ENCODE results near the gene COL21A1.
"Not testable (repeated sequence)": the region's sequence is repeated elsewhere in the genome, so short reads cannot be mapped to it uniquely, and the experiment has no call there.

Gene COL21A1

GRCh38 chr6:56268266-56268665, 20.9 kb upstream of the COL21A1 start:
- Histone ChIP-seq H3K9me3 (ENCODE audit: low read length) (no peaks in the 10 kb centered on the region), H3K9ac (ENCODE audit: low read length) (no peak overlapping the region), H3K27me3 (ENCODE audit: control insufficient read depth in 1 of 2, insufficient read depth in 2 of 2, low read length in 2 of 2) (no peaks in the 10 kb centered on the region), H3K36me3 (ENCODE audit: insufficient read depth, low read length) (no peaks in the 10 kb centered on the region), H3K4me3 (ENCODE audit: low read depth in 1 of 2, low read length in 2 of 2) (no peak overlapping the region), H3K4me1 (ENCODE audit: insufficient read depth, low read length) (peaks cover 19% of the 10 kb centered on the region), H3K27ac (ENCODE audit: low read depth, low read length) (no peak overlapping the region)

GRCh38 chr6:56266011-56266410, 18.6 kb upstream of the COL21A1 start:
- no peak overlapping the region for H3K9ac ChIP-seq (ENCODE audit: low read length)
- H3K27ac ChIP-seq (ENCODE audit: low read depth, low read length), result no peak overlapping the region
- H3K4me3 ChIP-seq (ENCODE audit: low read depth in 1 of 2, low read length in 2 of 2), result no peak overlapping the region
- H3K36me3 ChIP-seq (ENCODE audit: insufficient read depth, low read length), result no peaks in the 10 kb centered on the region
- peaks cover 19% of the 10 kb centered on the region for H3K4me1 ChIP-seq (ENCODE audit: insufficient read depth, low read length)
- H3K9me3 ChIP-seq (ENCODE audit: low read length), result no peaks in the 10 kb centered on the region
- H3K27me3 ChIP-seq (ENCODE audit: control insufficient read depth in 1 of 2, insufficient read depth in 2 of 2, low read length in 2 of 2), result no peaks in the 10 kb centered on the region

- Histone ChIP-seq H3K27me3 (ENCODE audit: control insufficient read depth in 1 of 2, insufficient read depth in 2 of 2, low read length in 2 of 2) (no peaks in the 10 kb centered on the region), H3K9me3 (ENCODE audit: low read length) (no peaks in the 10 kb centered on the region), H3K4me3 (ENCODE audit: low read depth in 1 of 2, low read length in 2 of 2) (no peak overlapping the region), H3K9ac (ENCODE audit: low read length) (no peak overlapping the region), H3K27ac (ENCODE audit: low read depth, low read length) (no peak overlapping the region), H3K4me1 (ENCODE audit: insufficient read depth, low read length) (peaks cover 19% of the 10 kb centered on the region), H3K36me3 (ENCODE audit: insufficient read depth, low read length) (no peaks in the 10 kb centered on the region)
Measured at GRCh38 chr6:56263596-56264315, 16.4 kb upstream of the COL21A1 start.

- not testable (repeated sequence) for H3K27me3 ChIP-seq (ENCODE audit: control insufficient read depth in 1 of 2, insufficient read depth in 2 of 2, low read length in 2 of 2); H3K36me3 ChIP-seq (ENCODE audit: insufficient read depth, low read length); H3K27ac ChIP-seq (ENCODE audit: low read depth, low read length); H3K9me3 ChIP-seq (ENCODE audit: low read length); H3K4me1 ChIP-seq (ENCODE audit: insufficient read depth, low read length); H3K4me3 ChIP-seq (ENCODE audit: low read depth in 1 of 2, low read length in 2 of 2); H3K9ac ChIP-seq (ENCODE audit: low read length)
Measured at GRCh38 chr6:56260593-56260992, 13.2 kb upstream of the COL21A1 start.

GRCh38 chr6:56259234-56260077, 12.1 kb upstream of the COL21A1 start:
- H3K4me1 ChIP-seq (ENCODE audit: insufficient read depth, low read length), result no peaks in the 10 kb centered on the region
- no peaks in the 10 kb centered on the region for H3K36me3 ChIP-seq (ENCODE audit: insufficient read depth, low read length)
- H3K27me3 ChIP-seq (ENCODE audit: control insufficient read depth in 1 of 2, insufficient read depth in 2 of 2, low read length in 2 of 2), result no peaks in the 10 kb centered on the region
- H3K9ac ChIP-seq (ENCODE audit: low read length), result no peak overlapping the region
- H3K9me3 ChIP-seq (ENCODE audit: low read length), result no peaks in the 10 kb centered on the region
- H3K27ac ChIP-seq (ENCODE audit: low read depth, low read length), result no peak overlapping the region
- H3K4me3 ChIP-seq (ENCODE audit: low read depth in 1 of 2, low read length in 2 of 2), result no peak overlapping the region

- no peak overlapping the region for H3K4me3 ChIP-seq (ENCODE audit: low read depth in 1 of 2, low read length in 2 of 2)
Measured at GRCh38 chr6:56255349-56255748, 8.0 kb upstream of the COL21A1 start.

GRCh38 chr6:56250266-56250665, 2.9 kb upstream of the COL21A1 start:
- Histone ChIP-seq H3K4me3 (ENCODE audit: low read depth in 1 of 2, low read length in 2 of 2) (no peak overlapping the region), H3K9ac (ENCODE audit: low read length) (no peak overlapping the region), H3K27me3 (ENCODE audit: control insufficient read depth in 1 of 2, insufficient read depth in 2 of 2, low read length in 2 of 2) (no peaks in the 10 kb centered on the region), H3K9me3 (ENCODE audit: low read length) (no peaks in the 10 kb centered on the region), H3K36me3 (ENCODE audit: insufficient read depth, low read length) (no peaks in the 10 kb centered on the region), H3K27ac (ENCODE audit: low read depth, low read length) (no peak overlapping the region), H3K4me1 (ENCODE audit: insufficient read depth, low read length) (peaks cover 25% of the 10 kb centered on the region)

More at GRCh38 chr6:56255349-56255748, 8.0 kb upstream of the COL21A1 start:
- Histone ChIP-seq H3K9me3 (ENCODE audit: low read length) (no peaks in the 10 kb centered on the region), H3K4me1 (ENCODE audit: insufficient read depth, low read length) (peaks cover 2% of the 10 kb centered on the region), H3K27ac (ENCODE audit: low read depth, low read length) (no peak overlapping the region), H3K27me3 (ENCODE audit: control insufficient read depth in 1 of 2, insufficient read depth in 2 of 2, low read length in 2 of 2) (no peaks in the 10 kb centered on the region), H3K9ac (ENCODE audit: low read length) (no peak overlapping the region), H3K36me3 (ENCODE audit: insufficient read depth, low read length) (no peaks in the 10 kb centered on the region)

- H3K4me1 ChIP-seq (ENCODE audit: insufficient read depth, low read length), result peaks cover 34% of the 10 kb centered on the region
- no peaks in the 10 kb centered on the region for H3K36me3 ChIP-seq (ENCODE audit: insufficient read depth, low read length)
- no peaks in the 10 kb centered on the region for H3K9me3 ChIP-seq (ENCODE audit: low read length)
- peak overlapping the region; percentile 47 to 78 for H3K4me3 ChIP-seq (ENCODE audit: low read depth in 1 of 2, low read length in 2 of 2)
- no peaks in the 10 kb centered on the region for H3K27me3 ChIP-seq (ENCODE audit: control insufficient read depth in 1 of 2, insufficient read depth in 2 of 2, low read length in 2 of 2)
- peak overlapping the region; percentile 52 for H3K9ac ChIP-seq (ENCODE audit: low read length)
- peak overlapping the region; percentile 20 for H3K27ac ChIP-seq (ENCODE audit: low read depth, low read length)
Measured at GRCh38 chr6:56247654-56248122, 308 bp upstream of the COL21A1 start.

GRCh38 chr6:56246541-56246880, 869 bp downstream of the COL21A1 start:
- H3K27ac ChIP-seq (ENCODE audit: low read depth, low read length), result peak overlapping the region; percentile 12
- H3K4me3 ChIP-seq (ENCODE audit: low read depth in 1 of 2, low read length in 2 of 2), result peak overlapping the region in 1 of 2 donors; percentile 78
- H3K4me1 ChIP-seq (ENCODE audit: insufficient read depth, low read length), result peaks cover 37% of the 10 kb centered on the region
- H3K27me3 ChIP-seq (ENCODE audit: control insufficient read depth in 1 of 2, insufficient read depth in 2 of 2, low read length in 2 of 2), result no peaks in the 10 kb centered on the region
- H3K36me3 ChIP-seq (ENCODE audit: insufficient read depth, low read length), result no peaks in the 10 kb centered on the region
- H3K9me3 ChIP-seq (ENCODE audit: low read length), result no peaks in the 10 kb centered on the region
- peak overlapping the region; percentile 52 for H3K9ac ChIP-seq (ENCODE audit: low read length)

- Histone ChIP-seq H3K9me3 (ENCODE audit: low read length) (no peaks in the 10 kb centered on the region), H3K4me3 (ENCODE audit: low read depth in 1 of 2, low read length in 2 of 2) (peak overlapping the region in 1 of 2 donors; percentile 78), H3K9ac (ENCODE audit: low read length) (no peak overlapping the region), H3K27me3 (ENCODE audit: control insufficient read depth in 1 of 2, insufficient read depth in 2 of 2, low read length in 2 of 2) (no peaks in the 10 kb centered on the region), H3K27ac (ENCODE audit: low read depth, low read length) (no peak overlapping the region), H3K4me1 (ENCODE audit: insufficient read depth, low read length) (peaks cover 43% of the 10 kb centered on the region), H3K36me3 (ENCODE audit: insufficient read depth, low read length) (no peaks in the 10 kb centered on the region)
Measured at GRCh38 chr6:56245903-56246351, 1.5 kb downstream of the COL21A1 start.

GRCh38 chr6:56244528-56245253, 2.7 kb downstream of the COL21A1 start:
- no peaks in the 10 kb centered on the region for H3K27me3 ChIP-seq (ENCODE audit: control insufficient read depth in 1 of 2, insufficient read depth in 2 of 2, low read length in 2 of 2)
- no peak overlapping the region for H3K9ac ChIP-seq (ENCODE audit: low read length)
- H3K4me3 ChIP-seq (ENCODE audit: low read depth in 1 of 2, low read length in 2 of 2), result no peak overlapping the region
- peak overlapping the region; percentile 20 for H3K27ac ChIP-seq (ENCODE audit: low read depth, low read length)
- no peaks in the 10 kb centered on the region for H3K36me3 ChIP-seq (ENCODE audit: insufficient read depth, low read length)
- no peaks in the 10 kb centered on the region for H3K9me3 ChIP-seq (ENCODE audit: low read length)
- peaks cover 46% of the 10 kb centered on the region for H3K4me1 ChIP-seq (ENCODE audit: insufficient read depth, low read length)
